Measurements from ENCODE around the gene VWA1. TPM values are rescaled to one million over a fixed set of nuclear protein-coding genes. Genes with fewer than 3 reads are reported as not detected.
"Not testable (repeated sequence)": the region's sequence is repeated elsewhere in the genome, so short reads cannot be mapped to it uniquely, and the experiment has no call there.

Gene VWA1
- total RNA-seq, 1 donor from 2014 or later: 17.1 TPM

DNA sequence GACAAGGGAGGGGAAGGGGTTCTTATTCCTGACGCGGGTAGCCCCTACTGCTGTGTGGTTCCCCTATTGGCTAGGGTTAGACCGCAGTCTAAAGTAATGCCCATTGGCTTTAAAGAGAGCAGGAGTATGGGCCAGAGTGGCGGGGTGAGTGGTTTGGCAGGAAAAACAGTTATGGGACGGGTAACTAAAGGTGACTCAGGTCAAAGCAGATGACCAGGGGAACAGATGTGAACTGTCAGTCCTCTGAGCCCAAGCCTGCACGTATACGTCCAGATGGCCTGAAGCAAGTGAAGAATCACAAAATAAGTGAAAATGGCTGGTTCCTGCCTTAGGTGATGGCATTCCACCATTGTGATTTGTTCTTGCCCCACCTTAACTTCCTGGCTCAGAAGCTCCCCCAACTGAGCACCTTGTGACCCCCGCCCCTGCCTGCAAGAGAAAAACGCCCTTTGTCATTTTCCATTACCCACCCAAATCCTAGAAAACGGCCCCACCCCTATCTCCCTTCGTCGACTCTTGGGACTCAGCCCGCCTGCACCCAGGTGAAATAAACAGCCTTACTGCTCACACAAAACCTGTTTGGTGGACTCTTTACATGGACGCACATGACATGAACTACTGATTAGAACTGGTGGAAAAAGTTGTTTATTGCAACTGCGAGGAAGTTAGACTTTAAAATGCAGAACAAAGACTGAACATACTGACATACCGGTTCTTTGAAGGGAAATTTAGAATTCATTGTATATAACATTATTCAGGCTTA lies 35.3 kb downstream of the VWA1 start:
- ATAC-seq (ENCODE audit: poor library complexity): no peak
- DNase-seq: no peak
- intact Hi-C loops (cut with DNase I): no loop called here

DNA sequence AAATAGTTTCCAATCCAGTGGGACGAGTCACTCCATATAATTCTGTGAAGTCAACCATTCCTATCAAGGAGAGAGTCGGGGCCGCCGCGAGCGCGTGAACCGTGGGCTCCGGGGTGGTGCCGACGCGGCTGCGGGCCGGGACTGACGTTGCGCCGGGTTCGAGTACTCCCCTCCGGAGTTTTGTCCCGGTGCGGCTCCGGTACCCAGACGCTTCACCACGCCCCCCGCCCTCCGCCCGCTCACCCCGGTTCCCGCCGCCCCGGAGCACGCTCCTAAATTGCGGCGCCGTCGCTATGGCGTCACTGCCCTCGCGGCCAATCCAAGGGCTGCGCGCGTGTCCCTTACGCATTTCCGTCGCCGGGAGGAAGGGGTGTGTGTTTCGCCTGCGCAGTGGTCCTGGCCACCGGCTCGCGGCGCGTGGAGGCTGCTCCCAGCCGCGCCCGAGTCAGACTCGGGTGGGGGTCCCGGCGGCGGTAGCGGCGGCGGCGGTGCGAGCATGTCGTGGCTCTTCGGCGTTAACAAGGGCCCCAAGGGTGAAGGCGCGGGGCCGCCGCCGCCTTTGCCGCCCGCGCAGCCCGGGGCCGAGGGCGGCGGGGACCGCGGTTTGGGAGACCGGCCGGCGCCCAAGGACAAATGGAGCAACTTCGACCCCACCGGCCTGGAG lies 36.0 kb downstream of the VWA1 start, which contains the start of gene ATAD3B:
Gene ATAD3B, plus strand, starts transcription at position 377 of the 664 bp plus-strand sequence. Its CDS starts 120 bp downstream, at position 497.
- ATAC-seq (ENCODE audit: poor library complexity) (peak; percentile 99), DNase-seq (peak; percentile 97)
- intact Hi-C loops (cut with DNase I): no loop called here

DNA sequence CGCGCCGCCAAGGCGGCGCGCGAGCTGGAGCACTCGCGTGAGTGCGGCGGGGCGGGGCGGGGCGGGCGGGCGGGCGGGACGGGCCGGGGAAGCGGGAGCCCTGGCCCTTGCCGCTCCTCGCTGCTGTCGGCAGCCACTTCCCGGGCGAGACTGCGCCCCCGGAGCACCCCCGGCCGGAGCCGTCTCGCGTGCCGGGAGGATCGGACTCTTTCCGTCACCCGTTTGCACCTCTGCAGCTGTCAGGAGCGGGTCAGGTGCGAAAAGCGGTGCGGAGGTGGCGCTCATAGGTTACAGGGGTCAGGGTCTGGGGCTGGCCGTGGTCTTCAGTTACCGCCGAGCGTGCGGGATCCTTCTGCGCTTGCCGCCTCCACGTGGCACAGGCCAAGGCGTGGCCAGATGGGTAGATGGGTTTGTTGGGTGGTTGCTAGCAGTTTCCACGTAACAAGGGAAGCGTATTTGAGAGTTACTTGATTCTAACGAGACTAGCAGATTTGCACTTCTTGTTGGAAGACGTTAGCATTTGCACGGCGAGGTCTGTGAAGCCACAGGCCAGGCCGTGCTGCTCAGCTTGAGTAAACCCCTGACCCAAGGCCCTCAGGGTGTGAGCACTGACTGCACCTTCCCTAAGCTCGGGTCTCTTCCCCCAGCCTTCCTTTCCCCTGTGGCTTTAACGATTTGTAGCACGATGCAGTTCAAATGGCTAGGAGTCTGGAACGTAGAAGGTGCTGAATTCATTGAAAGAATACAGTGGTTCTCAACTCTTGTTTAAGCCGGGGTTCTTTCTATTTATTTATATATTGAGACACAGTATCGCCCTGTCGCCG lies 36.8 kb downstream of the VWA1 start:
- DNase-seq; ATAC-seq (ENCODE audit: poor library complexity); intact Hi-C loops (cut with DNase I): not testable (repeated sequence)

DNA sequence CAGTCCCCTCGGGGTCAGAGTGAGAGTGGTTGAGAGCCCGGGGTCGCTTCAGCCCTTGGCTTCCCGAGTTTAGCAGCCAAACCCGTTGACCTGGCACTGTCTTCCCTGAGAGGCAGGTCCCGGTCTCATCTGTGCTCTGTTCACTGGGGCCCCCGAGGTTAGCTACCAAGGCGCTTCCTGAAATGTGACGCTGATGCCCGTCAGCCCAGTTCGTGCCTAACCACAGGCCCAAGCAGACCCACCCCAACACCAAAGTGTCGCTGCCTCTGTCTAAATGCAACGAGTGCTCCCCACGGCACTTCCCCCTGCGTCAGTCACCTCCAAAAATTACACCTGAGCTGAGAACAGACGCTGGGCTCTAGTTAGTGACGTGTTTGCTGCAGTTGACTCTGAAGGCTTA lies 40.5 kb downstream of the VWA1 start:
- DNase-seq; intact Hi-C loops (cut with DNase I); ATAC-seq (ENCODE audit: poor library complexity): not testable (repeated sequence)

DNA sequence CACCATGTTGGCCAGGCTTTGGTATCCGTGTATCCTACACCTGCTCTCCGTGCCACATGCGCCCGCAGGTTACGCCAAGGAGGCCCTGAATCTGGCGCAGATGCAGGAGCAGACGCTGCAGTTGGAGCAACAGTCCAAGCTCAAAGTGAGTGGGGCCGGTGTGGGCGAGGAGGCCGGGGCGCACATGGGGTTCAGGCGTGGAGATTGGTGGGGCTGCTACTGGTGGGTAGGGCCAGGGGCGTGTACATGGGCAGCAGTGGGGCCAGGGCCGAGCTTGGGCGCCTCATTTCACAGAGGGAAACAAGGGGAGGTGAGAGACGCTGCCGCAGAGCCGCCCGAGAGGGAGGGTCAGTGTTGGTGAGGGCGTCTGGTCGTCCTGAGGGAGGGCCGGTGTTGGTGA lies 41.7 kb downstream of the VWA1 start:
- DNase-seq (no peak), ATAC-seq (ENCODE audit: poor library complexity) (no peak)
- intact Hi-C loops (cut with DNase I): no loop called here

DNA sequence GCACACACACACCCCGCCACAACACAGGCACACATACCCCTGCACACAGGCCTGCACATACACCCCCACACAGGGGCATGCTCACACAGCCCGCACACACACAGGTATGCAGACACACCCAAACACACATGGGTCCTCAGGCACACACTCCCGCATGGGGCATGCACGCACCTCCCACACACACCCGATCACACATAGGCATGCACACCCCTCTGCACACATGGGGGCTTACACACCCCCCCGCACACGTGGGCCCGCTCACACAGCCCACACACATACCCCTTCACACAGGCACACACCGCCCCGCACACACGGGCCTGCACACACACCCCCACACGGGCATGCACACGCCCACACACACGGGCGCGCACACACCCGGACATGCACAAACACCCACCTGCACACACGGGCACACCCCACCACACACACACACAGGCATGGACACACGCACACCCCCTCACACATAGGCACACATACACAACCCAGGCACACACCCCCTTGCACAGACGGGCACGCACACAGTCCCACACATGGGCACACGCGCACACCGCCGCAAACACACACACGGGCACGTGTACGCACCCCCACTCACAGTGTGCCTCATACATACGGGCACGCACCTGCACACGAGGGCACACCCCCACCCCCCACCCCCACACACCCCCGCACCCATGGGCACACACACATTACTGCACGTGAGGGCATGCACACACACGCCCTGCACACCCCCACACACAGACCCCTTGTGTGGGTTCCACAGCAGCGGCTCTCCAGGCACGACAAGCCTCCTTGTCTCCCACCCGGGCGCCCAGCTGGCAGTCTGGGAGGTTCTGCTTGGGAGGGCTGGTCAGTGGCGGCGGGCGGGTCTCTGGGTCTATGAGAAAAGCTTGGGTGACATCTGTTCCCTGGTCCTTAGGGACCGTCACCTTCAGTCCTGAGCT lies 44.3 kb downstream of the VWA1 start:
- intact Hi-C loops (cut with DNase I): no loop called here
- ATAC-seq (ENCODE audit: poor library complexity) (no peak), DNase-seq (no peak)

DNA sequence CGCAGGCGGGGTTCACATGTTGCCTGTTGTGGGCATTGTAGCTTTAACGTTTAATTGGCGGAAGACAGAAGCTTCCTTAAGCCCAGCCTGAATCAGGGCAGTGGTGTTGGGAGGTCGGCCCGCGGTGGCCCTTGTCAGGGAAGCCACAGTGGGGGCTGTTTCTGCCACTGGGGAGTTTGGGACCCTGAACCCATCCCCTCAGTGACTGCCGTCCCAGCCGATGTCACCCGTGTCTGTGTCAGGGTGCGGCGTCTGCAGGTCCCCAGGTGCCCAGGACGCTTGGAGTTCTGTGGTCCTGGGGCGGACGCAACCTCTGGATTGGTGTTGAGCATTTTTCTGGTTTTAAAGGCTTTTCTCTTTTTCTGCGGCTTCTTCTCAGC lies 45.0 kb downstream of the VWA1 start:
- ATAC-seq (ENCODE audit: poor library complexity); DNase-seq; intact Hi-C loops (cut with DNase I): not testable (repeated sequence)

DNA sequence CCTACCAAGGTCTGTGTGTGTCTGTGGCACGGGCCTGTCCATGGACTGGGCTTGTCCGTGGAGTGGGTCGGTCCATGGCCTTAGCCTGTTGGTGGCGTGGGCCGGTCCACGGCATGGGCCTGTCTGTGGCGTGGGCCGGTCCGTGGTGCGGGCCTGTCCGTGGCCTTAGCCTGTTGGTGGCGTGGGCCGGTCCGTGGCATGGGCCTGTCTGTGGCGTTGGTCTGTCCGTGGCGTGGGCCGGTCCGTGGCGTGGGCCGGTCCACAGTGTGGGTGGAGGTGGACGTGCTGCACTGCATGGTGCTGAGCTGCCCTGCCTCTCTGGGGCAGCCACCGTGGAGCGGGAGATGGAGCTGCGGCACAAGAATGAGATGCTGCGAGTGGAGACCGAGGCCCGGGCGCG lies 46.3 kb downstream of the VWA1 start:
- DNase-seq; intact Hi-C loops (cut with DNase I); ATAC-seq (ENCODE audit: poor library complexity): not testable (repeated sequence)

DNA sequence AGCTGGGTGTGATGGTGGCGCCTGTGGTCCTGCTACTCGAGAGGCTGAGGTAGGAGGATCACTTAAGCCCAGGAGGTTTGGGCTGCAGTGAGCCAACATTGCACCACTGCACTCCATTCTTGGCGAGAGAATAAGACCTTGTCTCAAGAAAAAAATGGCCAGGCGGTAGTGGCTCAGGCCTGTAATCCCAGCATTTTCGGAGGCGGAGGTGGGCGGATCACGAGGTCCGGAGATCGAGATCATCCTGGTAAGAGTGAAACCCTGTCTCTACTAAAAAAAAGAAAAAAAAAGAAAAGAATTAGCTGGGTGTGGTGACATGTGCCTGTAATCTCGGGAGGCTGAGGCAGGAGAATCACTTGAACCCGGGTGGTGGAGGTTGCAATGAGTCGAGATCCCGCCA lies 47.4 kb downstream of the VWA1 start:
- intact Hi-C loops (cut with DNase I): no loop called here
- no peak for ATAC-seq (ENCODE audit: poor library complexity)
- DNase-seq: no peak

DNA sequence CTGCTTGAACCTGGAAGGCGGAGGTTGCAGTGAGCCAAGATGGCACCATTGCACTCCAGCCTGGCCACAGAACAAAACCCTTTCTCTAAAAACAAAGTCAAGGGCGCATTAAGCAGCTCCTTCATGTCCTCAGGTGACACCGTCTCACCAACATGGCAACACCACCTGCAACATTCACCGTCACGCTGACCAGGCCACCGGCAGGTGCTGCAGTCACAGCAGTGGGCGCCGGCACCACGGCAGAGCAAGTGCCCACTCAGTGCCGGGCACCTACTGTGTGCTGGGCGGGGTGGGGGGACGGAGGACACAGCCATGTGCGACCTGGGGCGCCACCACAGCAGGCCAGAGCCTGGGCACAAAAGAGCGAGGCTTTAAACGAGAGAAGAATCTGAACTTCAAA lies 48.2 kb downstream of the VWA1 start:
- no peak for DNase-seq
- intact Hi-C loops (cut with DNase I): no loop called here
- no peak for ATAC-seq (ENCODE audit: poor library complexity)

DNA sequence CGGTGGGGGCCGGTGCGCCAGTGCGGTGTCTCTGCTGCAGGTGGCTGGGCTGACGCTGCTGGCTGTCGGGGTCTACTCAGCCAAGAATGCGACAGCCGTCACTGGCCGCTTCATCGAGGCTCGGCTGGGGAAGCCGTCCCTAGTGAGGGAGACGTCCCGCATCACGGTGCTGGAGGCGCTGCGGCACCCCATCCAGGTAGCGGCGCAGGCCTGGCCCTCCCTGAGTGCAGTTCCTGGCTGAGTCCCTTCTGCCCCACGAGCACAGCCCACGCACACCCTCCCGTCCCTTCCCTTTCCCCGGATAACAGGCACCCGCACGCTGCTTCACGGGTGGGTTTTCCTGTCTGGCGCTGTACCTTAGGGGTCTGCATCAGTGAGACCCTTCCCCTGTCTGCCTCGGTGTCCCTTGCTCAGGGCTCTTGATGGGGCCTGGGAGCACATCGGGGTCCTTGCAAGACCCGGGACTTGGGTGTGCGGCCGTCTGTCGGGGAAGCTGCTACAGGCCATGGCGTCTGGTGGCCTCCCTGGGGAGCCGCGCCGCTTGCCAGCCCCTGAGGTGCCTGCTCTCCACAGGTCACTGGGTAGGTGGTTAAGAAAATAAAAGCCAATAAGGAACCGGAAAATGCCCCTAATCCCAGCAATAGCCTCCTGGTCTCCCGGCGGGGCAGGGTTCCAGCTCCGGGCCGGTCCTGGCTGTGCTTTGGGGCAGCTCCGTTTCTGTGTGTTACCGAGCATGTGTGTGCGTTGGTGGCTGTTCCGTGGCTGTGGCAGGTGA lies 49.7 kb downstream of the VWA1 start:
- ATAC-seq (ENCODE audit: poor library complexity); DNase-seq; intact Hi-C loops (cut with DNase I): not testable (repeated sequence)

DNA sequence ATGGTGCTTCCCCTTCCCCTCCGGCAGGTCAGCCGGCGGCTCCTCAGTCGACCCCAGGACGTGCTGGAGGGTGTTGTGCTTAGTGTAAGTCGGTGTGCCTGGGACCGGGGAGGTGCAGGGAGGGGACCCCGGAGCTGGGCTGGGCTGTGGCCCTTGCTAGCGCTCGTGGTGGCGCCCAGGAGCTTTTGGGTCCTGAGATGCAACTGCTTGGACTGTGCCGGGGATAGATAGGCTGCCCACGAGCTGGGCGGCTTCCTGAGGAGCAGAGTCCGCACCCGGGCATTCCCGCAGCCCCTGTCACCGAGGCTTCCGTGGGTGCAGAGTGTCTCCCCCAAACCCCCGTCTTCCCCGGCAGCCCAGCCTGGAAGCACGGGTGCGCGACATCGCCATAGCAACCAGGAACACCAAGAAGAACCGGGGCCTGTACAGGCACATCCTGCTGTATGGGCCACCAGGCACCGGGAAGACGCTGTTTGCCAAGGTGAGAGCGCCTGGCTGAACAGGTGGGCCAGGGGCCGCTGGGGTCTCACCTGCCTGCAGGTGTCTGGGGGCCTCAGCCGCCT lies 50.3 kb downstream of the VWA1 start:
- ATAC-seq (ENCODE audit: poor library complexity); DNase-seq; intact Hi-C loops (cut with DNase I): not testable (repeated sequence)

DNA sequence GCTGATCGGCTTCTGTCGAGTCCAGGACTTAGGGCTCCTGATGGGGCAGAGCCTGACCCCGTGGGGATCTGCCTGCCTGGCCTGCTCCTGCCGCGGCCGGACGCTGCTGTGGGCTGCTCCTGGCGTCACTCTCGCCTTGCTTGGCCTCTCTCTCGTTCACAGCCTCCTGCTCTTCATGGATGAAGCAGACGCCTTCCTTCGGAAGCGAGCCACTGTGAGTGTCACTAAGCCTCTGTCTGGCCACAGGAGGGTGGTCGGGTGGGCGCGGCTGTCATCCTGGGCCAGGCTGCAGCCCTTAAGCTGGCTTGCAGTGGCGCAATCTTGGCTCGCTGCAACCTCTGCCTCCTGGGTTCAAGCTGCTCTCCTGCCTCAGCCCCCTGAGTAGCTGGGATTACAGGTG lies 52.2 kb downstream of the VWA1 start:
- intact Hi-C loops (cut with DNase I): no loop called here
- DNase-seq: no peak
- no peak for ATAC-seq (ENCODE audit: poor library complexity)

DNA sequence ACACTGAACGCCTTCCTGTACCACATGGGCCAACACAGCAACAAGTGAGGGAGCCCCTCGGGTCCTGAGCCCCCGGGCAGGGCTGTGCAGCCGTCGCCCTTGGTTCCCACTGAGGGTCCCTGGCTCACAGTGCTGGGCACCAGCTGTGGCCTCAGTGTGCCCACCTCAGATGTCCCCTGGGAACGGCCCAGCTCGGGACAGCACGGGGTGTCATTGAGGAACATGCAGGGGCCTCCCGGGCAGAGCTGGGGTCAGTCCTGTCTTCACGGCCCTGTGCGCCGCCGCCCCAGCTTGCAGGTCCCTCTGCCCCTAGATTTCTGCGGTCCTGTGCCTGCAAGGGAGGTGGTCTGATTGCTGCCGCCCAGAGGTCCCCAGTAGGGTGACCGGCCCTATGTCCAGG lies 53.7 kb downstream of the VWA1 start:
- DNase-seq: no peak

DNA sequence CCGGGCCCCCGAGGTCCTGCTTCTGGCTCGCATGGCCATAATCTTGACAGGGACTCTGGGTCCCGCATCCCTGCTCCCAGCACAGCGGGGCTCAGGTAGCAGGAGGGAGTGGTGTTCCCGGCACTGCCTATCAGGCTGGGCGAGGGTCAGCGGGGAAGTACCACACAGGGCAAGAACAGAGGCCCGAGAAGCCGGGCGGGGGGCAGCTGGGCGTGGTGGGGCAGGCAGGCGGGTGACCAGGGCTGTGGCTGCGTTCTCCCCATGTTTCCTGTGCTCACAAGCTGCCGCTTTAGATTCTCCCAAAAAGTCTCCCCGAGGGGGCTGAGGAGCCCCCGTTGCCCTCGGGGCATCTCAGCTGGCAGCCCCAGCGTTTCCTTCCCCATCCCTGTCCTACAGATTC lies 54.4 kb downstream of the VWA1 start:
- intact Hi-C loops (cut with DNase I): no loop called here
- no peak for DNase-seq

More for the DNA sequence above, 53.7 kb downstream of the VWA1 start:
- ATAC-seq (ENCODE audit: poor library complexity): no peak
- intact Hi-C loops (cut with DNase I): no loop called here

DNA sequence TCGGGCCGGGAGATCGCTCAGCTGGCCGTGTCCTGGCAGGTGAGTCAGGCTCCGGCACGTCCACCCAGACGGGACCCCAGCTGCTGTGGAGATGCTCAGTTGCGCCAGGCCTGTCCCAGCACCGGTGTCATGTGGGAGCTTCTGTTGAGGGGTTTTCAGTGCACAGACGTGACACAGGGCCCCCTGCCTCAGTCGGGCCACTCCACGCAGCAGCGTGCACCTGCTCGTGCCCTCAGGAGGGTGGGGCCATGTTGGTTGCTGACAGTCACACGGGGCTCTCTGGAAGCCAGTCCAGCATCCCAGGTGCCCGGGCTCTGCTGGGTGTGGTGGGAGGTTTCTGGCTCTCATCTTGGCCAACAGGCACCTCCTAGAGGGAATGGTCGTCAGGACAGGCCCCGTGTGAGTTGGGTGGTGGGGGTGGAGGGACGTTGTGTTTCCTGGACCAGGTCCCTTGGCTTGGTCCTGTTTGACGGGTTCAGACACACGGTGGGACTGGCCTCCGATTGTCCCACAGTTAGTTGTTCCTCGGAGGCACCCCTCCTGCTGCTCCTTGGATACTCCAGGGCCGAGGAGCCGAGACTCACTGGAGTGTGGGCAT lies 55.2 kb downstream of the VWA1 start:
- DNase-seq: no peak
- ATAC-seq (ENCODE audit: poor library complexity): no peak
- intact Hi-C loops (cut with DNase I): no loop called here

More for the DNA sequence above, 54.4 kb downstream of the VWA1 start:
- no peak for ATAC-seq (ENCODE audit: poor library complexity)

DNA sequence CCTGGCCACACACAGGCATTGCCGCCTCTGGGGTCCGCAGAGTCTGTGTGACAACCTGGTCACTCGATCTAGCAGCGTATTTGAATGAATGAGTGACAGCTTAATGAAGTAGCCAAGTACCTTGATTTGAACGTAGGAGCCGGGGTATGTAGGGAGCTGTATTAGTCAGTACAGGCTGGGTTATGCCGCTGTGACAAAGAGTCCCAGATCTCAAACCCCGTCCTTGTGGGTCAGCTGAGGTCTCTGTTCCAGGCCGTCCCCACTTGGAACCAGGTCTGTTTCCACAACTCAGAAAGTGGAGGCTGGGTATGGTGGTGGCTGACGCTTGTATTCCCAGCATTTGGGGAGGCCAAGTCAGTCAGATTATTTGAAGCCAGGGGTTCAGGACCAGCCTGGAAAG lies 56.1 kb downstream of the VWA1 start:
- no peak for ATAC-seq (ENCODE audit: poor library complexity)
- DNase-seq: no peak
- intact Hi-C loops (cut with DNase I): no loop called here
